Measurements from ENCODE around the gene ROS1.

DNA sequence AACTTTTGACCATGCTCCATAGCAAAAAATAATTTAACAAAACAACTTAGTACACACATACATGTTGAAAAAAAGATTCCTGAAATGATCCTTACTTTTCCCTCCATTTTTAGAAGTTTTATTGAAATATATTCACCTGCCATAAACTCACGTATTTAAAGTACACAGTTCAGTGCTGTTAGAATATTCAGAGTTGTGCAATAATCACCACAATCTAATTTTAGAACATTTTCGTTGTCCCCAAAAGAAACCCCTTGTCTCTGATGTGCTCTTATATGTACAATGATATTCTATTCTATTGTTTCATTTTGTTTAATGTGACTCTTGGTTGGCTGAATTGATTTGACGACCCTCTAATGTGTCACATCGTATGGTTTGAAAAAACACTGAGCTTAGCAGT, 15.9 kb downstream of the ROS1 start:
- TF ChIP-seq POLR2A (IDR thresholded peaks at IDR 0.05; ENCODE audit: low read length) (no peak), GATA1 (IDR thresholded peaks at IDR 0.05; ENCODE audit: low read depth, low read length) (no peak)

Data from erythroblast (primary cell).